Natural killer cell (primary cell): ENCODE data around the gene ARF3. TPM values are rescaled to one million over a fixed set of nuclear protein-coding genes. Genes with fewer than 3 reads are reported as not detected.

ENCODE experiments used
- ATAC-seq, 3 donors: fragments of 150-1000 bp in 2 of 3; fragments of 200-7000 bp in 1 of 3; cut with Tn5 transposase; 1 replicate in 1 of 3; 2 replicates in 2 of 3; pipeline ENCODE4 v1.10.0; 2021; ENCODE audit warnings: mild to moderate bottlenecking in 2 of 3, moderate library complexity in 2 of 3
- DNase-seq, 2 donors: peaks; one replicate each; pipeline versions ENCODE4 v3.0.0 to v3.0.0-alpha.2; 2013 to 2021; ENCODE audit warnings: mixed read lengths in 1 of 2
- H3K27ac ChIP-seq: one replicate; pipeline ENCODE4 v1.5.1; 2013; ENCODE audit warnings: mild to moderate bottlenecking, low read length
- H3K27me3 ChIP-seq: one replicate; pipeline ENCODE4 v1.6.1; 2013; ENCODE audit warnings: low read length; ENCODE audit not compliant: control insufficient read depth, insufficient read depth
- H3K36me3 ChIP-seq: one replicate; pipeline ENCODE4 v1.6.1; 2013; ENCODE audit warnings: low read length; ENCODE audit not compliant: control insufficient read depth, insufficient read depth
- H3K4me1 ChIP-seq: one replicate; pipeline ENCODE4 v1.6.1; 2013; ENCODE audit warnings: low read length; ENCODE audit not compliant: control insufficient read depth, insufficient read depth
- H3K4me3 ChIP-seq: one replicate; pipeline ENCODE4 v1.5.1; 2013; ENCODE audit warnings: low read length
- H3K9me3 ChIP-seq: one replicate; pipeline ENCODE4 v1.6.1; 2013; ENCODE audit warnings: low read length; ENCODE audit not compliant: control insufficient read depth, insufficient read depth
- H3K27ac Mint-ChIP-seq, 2 donors: one replicate each; pipeline ENCODE4 v1.8.0; 2022; ENCODE audit warnings: mild to moderate bottlenecking in 2 of 2, mixed read lengths in 2 of 2, moderate library complexity in 1 of 2
- H3K27me3 Mint-ChIP-seq, 2 donors: one replicate each; pipeline ENCODE4 v1.8.0; 2022; ENCODE audit warnings: low read depth in 2 of 2, mixed read lengths in 2 of 2
- H3K36me3 Mint-ChIP-seq: one replicate; pipeline ENCODE4 v1.8.0; 2022; ENCODE audit warnings: mixed read lengths
- H3K4me1 Mint-ChIP-seq, 2 donors: one replicate each; pipeline ENCODE4 v1.8.0; 2022; ENCODE audit warnings: mixed read lengths in 2 of 2
- H3K4me3 Mint-ChIP-seq: one replicate; pipeline ENCODE4 v1.8.0; 2022; ENCODE audit warnings: mild to moderate bottlenecking, moderate library complexity, mixed read lengths
- H3K9me3 Mint-ChIP-seq, 2 donors: one replicate each; pipeline ENCODE4 v1.8.0; 2022; ENCODE audit warnings: mixed read lengths in 2 of 2
- WGBS: methylation state at CpG from one replicate; pipeline ENCODE4 v1.1.7; 2013; ENCODE audit warnings: missing lambda C conversion rate; ENCODE audit not compliant: insufficient coverage; 5-methylcytosine and 5-hydroxymethylcytosine counted together
- intact Hi-C: fragments of 100-400 bp; cut with micrococcal nuclease; formaldehyde crosslinking; loops from one replicate; pipeline ENCODE4 v1.14.2; 2022
- total RNA-seq, 4 donors: library from RNA; stranded (reverse); fragments of 120-200 nt in 1 of 4; gene quantifications; one replicate each; pipeline versions ENCODE4 v1.2.3 to v1.2.4, GENCODE V29; 2013 to 2022
- TF ChIP-seq, protein P1 (sequence below): fragments of 200-600 bp; IDR thresholded peaks from one replicate; pipeline ENCODE4 v1.8.0; 2022; ENCODE audit warnings: antibody characterized with exemption

ARF3 gene
- total RNA-seq, 3 donors from 2014 or later (not counting 1 experiment from before 2014, with no cell fraction given), result 80.7 to 114 (median 88.4) TPM

DNA sequence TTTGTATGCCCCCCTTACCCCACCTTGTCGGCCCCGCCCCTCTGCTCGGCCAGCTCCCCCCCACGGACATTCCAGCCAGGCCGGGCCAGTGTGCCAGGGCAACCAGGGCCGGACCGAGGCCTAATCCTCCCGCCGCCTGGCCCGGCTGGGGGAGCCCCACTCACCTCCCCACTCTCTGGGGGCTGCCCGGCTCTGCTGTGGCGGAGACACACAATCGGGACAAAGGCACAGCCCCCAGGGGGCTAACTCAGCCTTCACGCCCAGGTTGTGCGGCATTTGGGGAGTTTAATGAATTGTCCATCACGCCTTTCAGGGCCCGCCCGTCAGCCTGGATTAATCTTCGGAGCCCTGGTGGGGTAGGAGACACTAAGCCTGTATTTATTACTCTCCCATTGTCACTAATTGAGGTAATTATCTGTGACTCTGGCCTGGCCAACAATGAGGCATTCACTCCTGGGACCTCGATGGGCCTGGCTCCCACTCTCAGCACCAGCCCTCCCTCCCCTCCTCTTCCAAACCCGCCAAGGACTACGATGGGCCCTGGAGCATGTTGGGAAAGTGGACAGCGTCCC, 29.5 kb upstream of the ARF3 start:
- H3K4me1 ChIP-seq, result peaks cover 8% of the 10 kb centered on the region
- H3K27ac ChIP-seq, result no peak overlapping the region
- no peaks in the 10 kb centered on the region for H3K9me3 ChIP-seq
- TF ChIP-seq, protein P1, sequence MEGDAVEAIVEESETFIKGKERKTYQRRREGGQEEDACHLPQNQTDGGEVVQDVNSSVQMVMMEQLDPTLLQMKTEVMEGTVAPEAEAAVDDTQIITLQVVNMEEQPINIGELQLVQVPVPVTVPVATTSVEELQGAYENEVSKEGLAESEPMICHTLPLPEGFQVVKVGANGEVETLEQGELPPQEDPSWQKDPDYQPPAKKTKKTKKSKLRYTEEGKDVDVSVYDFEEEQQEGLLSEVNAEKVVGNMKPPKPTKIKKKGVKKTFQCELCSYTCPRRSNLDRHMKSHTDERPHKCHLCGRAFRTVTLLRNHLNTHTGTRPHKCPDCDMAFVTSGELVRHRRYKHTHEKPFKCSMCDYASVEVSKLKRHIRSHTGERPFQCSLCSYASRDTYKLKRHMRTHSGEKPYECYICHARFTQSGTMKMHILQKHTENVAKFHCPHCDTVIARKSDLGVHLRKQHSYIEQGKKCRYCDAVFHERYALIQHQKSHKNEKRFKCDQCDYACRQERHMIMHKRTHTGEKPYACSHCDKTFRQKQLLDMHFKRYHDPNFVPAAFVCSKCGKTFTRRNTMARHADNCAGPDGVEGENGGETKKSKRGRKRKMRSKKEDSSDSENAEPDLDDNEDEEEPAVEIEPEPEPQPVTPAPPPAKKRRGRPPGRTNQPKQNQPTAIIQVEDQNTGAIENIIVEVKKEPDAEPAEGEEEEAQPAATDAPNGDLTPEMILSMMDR, result no peak
- no peak overlapping the region for H3K4me3 ChIP-seq
- peaks cover 42 to 43% of the 10 kb centered on the region in 2 donors for H3K27me3 Mint-ChIP-seq
- 71% methylated on average over 21 of the region's 23 CpGs for WGBS
- H3K4me3 Mint-ChIP-seq, result no peak overlapping the region
- H3K27ac Mint-ChIP-seq, result no peak overlapping the region
- peaks cover 14 to 17% of the 10 kb centered on the region in 2 donors for H3K4me1 Mint-ChIP-seq
- ATAC-seq (no peak), DNase-seq (no peak)
- no peaks in the 10 kb centered on the region for H3K36me3 ChIP-seq
- no peaks in the 10 kb centered on the region for H3K9me3 Mint-ChIP-seq
- intact Hi-C loops, result loop anchor here (5.0 kb wide), 1 partner anchor 85 kb away; a partner anchor contains a TSS
- peaks cover 3% of the 10 kb centered on the region for H3K27me3 ChIP-seq
- no peaks in the 10 kb centered on the region for H3K36me3 Mint-ChIP-seq

DNA sequence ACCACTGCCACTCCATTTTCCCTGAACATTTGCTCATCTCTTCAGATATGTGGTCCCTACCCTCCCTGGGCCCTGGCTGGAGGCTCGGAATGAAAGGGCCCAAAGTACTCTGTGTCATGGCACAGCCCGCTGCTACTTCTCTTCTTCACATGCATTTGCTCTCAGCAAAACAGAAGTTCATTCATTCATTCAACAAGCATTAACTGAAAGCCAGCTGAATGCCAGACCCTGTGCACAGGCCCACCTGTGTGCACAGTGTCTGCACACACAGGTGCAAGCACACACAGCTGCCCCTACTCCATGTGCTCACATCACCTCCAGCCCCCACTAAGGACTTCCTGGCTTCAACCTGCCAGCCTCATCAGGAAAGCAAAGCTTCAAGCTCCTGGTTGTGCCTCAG, 28.6 kb upstream of the ARF3 start:
- Histone ChIP-seq H3K4me1 (peaks cover 17% of the 10 kb centered on the region), H3K9me3 (no peaks in the 10 kb centered on the region), H3K27ac (no peak overlapping the region), H3K4me3 (no peak overlapping the region), H3K36me3 (no peaks in the 10 kb centered on the region), H3K27me3 (peaks cover 3% of the 10 kb centered on the region)
- ATAC-seq, result no peak
- H3K27me3 Mint-ChIP-seq, result peaks cover 46 to 48% of the 10 kb centered on the region in 2 donors
- H3K9me3 Mint-ChIP-seq, result no peaks in the 10 kb centered on the region
- peaks cover 23 to 26% of the 10 kb centered on the region in 2 donors for H3K4me1 Mint-ChIP-seq
- no peak overlapping the region for H3K4me3 Mint-ChIP-seq
- H3K36me3 Mint-ChIP-seq, result no peaks in the 10 kb centered on the region
- H3K27ac Mint-ChIP-seq, result no peak overlapping the region
- TF ChIP-seq, protein P1, result no peak
- 93% methylated on average over 2 of the region's 2 CpGs for WGBS
- intact Hi-C loops, result loop anchor here (5.0 kb wide), 1 partner anchor 84 kb away; a partner anchor contains a TSS
- no peak for DNase-seq

DNA sequence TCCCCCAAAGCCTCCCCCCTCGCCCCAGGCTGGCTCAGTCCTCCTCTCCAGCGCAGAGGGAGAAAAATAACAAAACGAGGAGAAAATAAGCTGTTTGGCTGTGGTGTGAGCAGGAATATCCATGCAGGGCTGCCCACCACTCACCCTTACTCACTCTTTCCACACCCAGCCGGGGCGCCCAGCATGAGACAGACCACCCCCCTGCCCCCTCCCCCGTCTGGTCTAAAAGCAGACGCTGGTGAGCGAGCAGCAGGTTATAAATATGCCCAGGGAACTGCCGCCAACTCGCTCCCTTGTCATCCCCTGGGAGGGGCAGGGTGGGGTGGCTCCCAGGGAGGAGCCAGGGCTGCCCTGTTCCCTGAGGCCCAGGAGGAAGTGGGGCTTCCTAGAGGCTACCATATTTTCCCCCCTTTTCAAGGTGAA, 28.2 kb upstream of the ARF3 start:
- TF ChIP-seq, protein P1, result no peak
- Histone ChIP-seq H3K27ac (no peak overlapping the region), H3K4me3 (no peak overlapping the region), H3K27me3 (peaks cover 7% of the 10 kb centered on the region), H3K9me3 (no peaks in the 10 kb centered on the region), H3K4me1 (peaks cover 21% of the 10 kb centered on the region), H3K36me3 (no peaks in the 10 kb centered on the region)
- Mint-ChIP-seq H3K4me3 (no peak overlapping the region), H3K27me3 (peaks cover 44 to 48% of the 10 kb centered on the region in 2 donors), H3K36me3 (no peaks in the 10 kb centered on the region), H3K9me3 (no peaks in the 10 kb centered on the region), H3K27ac (no peak overlapping the region), H3K4me1 (peaks cover 27 to 31% of the 10 kb centered on the region in 2 donors)
- WGBS, result 41% methylated on average over 3 of the region's 10 CpGs
- no peak for DNase-seq
- intact Hi-C loops, result loop anchor here (5.0 kb wide), 1 partner anchor 83 kb away; a partner anchor contains a TSS
- ATAC-seq, result no peak
